ENCODE measurements around the gene RBFOX2. TPM values are rescaled to one million over a fixed set of nuclear protein-coding genes. Genes with fewer than 3 reads are reported as not detected.

RBFOX2 gene
- total and polyA plus RNA-seq, 2 donors (not counting 1 experiment from before 2014, with no cell fraction given): not detected

GRCh38 chr22:36008131-36008530 lies 20.5 kb downstream of the RBFOX2 start:
- ATAC-seq (ENCODE audit: low read depth) (no peak), DNase-seq (no peak)
- peaks cover 61% of the 10 kb centered on the region for H3K27me3 Mint-ChIP-seq
- Histone ChIP-seq H3K79me2 (ENCODE audit: control insufficient read depth, insufficient read depth, low read length) (no peaks in the 10 kb centered on the region), H3K9ac (ENCODE audit: low read length) (no peak overlapping the region), H3K36me3 (replicated peaks in 1 of 2; ENCODE audit: control extremely low read depth in 1 of 2, control insufficient read depth in 1 of 2, extremely low read depth in 1 of 2, insufficient read depth in 2 of 2, low read length in 1 of 2) (no peaks in the 10 kb centered on the region), H3K27me3 (replicated peaks in 1 of 4; ENCODE audit: control extremely low read depth in 1 of 4, control insufficient read depth in 3 of 4, insufficient read depth in 4 of 4, low read length in 3 of 4) (peaks cover 0 to 36% (median 18%) of the 10 kb centered on the region in 4 experiments), H2AFZ (ENCODE audit: insufficient read depth, low read depth, low read length, poor library complexity, severe bottlenecking) (no peak overlapping the region), H3K4me3 (ENCODE audit: control extremely low read depth in 1 of 5, extremely low read depth in 1 of 5, insufficient read depth in 1 of 5, low read depth in 2 of 5, low read length in 4 of 5) (no peak overlapping the region), H4K20me1 (ENCODE audit: control insufficient read depth, insufficient read depth, low read length, poor library complexity, severe bottlenecking) (no peaks in the 10 kb centered on the region), H3K9me3 (ENCODE audit: control extremely low read depth in 1 of 3, control insufficient read depth in 2 of 3, insufficient read depth in 1 of 3, low read length in 2 of 3) (no peaks in the 10 kb centered on the region), H3K4me1 (ENCODE audit: control insufficient read depth in 2 of 2, insufficient read depth in 2 of 2, low read length in 2 of 2) (no peaks in the 10 kb centered on the region), H3K27ac (ENCODE audit: low read length in 2 of 2) (no peak overlapping the region), H3K4me2 (replicated peaks; ENCODE audit: low read depth, low read length, poor library complexity, severe bottlenecking) (no peak overlapping the region)
- ChIA-PET CTCF (no interaction called here), POLR2A (no interaction called here)
- peaks cover 3% of the 10 kb centered on the region for H3K9me3 Mint-ChIP-seq (ENCODE audit: insufficient read depth)
- H3K4me3 Mint-ChIP-seq: no peak overlapping the region
- TF ChIP-seq, protein P1, sequence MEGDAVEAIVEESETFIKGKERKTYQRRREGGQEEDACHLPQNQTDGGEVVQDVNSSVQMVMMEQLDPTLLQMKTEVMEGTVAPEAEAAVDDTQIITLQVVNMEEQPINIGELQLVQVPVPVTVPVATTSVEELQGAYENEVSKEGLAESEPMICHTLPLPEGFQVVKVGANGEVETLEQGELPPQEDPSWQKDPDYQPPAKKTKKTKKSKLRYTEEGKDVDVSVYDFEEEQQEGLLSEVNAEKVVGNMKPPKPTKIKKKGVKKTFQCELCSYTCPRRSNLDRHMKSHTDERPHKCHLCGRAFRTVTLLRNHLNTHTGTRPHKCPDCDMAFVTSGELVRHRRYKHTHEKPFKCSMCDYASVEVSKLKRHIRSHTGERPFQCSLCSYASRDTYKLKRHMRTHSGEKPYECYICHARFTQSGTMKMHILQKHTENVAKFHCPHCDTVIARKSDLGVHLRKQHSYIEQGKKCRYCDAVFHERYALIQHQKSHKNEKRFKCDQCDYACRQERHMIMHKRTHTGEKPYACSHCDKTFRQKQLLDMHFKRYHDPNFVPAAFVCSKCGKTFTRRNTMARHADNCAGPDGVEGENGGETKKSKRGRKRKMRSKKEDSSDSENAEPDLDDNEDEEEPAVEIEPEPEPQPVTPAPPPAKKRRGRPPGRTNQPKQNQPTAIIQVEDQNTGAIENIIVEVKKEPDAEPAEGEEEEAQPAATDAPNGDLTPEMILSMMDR (IDR thresholded peaks at IDR 0.05): no peak
- no peak for TF ChIP-seq EZH2 (IDR thresholded peaks at IDR 0.05; ENCODE audit: borderline replicate concordance, insufficient read depth, low read depth, low read length, poor library complexity, severe bottlenecking)
- no peaks in the 10 kb centered on the region for H3K4me1 Mint-ChIP-seq
- intact Hi-C loops (cut with micrococcal nuclease): no loop called here
- H3K27ac Mint-ChIP-seq: no peak overlapping the region

DNA sequence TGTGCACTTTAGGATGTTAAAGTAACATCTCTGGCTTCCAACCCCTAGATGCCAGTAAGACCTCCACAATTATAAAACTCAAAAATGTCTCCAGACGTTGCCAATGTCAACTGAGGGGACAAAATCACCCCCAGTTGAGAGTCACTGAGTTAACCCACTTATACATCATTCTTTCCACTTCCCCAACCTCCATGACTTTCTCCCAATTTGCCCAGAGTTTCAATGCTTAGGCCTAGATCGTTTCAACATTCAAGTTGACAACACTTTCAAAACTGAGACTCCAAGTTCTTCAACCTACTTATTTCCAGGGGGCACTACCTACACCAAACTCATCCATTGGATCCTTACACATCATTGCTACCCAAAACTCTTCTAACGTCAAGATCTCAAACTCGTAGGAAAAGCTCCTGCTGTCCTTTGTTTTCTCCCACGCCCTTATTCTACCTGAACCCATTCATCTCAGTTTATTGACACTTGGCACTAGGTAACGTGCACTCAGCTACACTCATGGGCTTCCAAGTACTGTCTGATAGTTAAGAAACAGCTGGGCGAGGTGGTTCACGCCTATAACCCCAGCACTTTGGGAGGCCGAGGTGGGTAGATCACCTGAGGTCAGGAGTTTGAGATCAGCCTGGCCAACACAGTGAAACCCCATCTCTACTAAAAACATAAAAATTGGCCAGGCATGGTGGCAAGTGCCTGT lies 24.5 kb downstream of the RBFOX2 start:
- ATAC-seq (ENCODE audit: low read depth): no peak
- intact Hi-C loops (cut with micrococcal nuclease): no loop called here
- TF ChIP-seq, protein P1 (IDR thresholded peaks at IDR 0.05): no peak
- no peak for TF ChIP-seq EZH2 (IDR thresholded peaks at IDR 0.05; ENCODE audit: borderline replicate concordance, insufficient read depth, low read depth, low read length, poor library complexity, severe bottlenecking)
- 87% methylated on average over 7 of the region's 9 CpGs for WGBS (ENCODE audit: insufficient coverage)
- no peak overlapping the region for H3K9ac ChIP-seq (ENCODE audit: low read length)
- H3K27ac Mint-ChIP-seq: no peak overlapping the region
- H3K4me1 ChIP-seq (ENCODE audit: control insufficient read depth in 2 of 2, insufficient read depth in 2 of 2, low read length in 2 of 2): no peaks in the 10 kb centered on the region
- no peaks in the 10 kb centered on the region for H3K9me3 ChIP-seq (ENCODE audit: control extremely low read depth in 1 of 3, control insufficient read depth in 2 of 3, insufficient read depth in 1 of 3, low read length in 2 of 3)
- ChIA-PET POLR2A (no interaction called here), CTCF (interaction anchor here (1.7 kb wide), 1 partner anchor 10 kb away, joined by 3 read pairs; no protein-coding TSS in a partner anchor)
- no peak overlapping the region for H3K4me3 ChIP-seq (ENCODE audit: control extremely low read depth in 1 of 5, extremely low read depth in 1 of 5, insufficient read depth in 1 of 5, low read depth in 2 of 5, low read length in 4 of 5)
- H3K27me3 Mint-ChIP-seq: peaks cover 48% of the 10 kb centered on the region
- H2AFZ ChIP-seq (ENCODE audit: insufficient read depth, low read depth, low read length, poor library complexity, severe bottlenecking): no peak overlapping the region
- H3K27ac ChIP-seq (ENCODE audit: low read length in 2 of 2): no peak overlapping the region
- H3K27me3 ChIP-seq (replicated peaks in 1 of 4; ENCODE audit: control extremely low read depth in 1 of 4, control insufficient read depth in 3 of 4, insufficient read depth in 4 of 4, low read length in 3 of 4): peaks cover 0 to 11% (median 8%) of the 10 kb centered on the region in 4 experiments
- DNase-seq: no peak
- no peaks in the 10 kb centered on the region for H3K36me3 ChIP-seq (replicated peaks in 1 of 2; ENCODE audit: control extremely low read depth in 1 of 2, control insufficient read depth in 1 of 2, extremely low read depth in 1 of 2, insufficient read depth in 2 of 2, low read length in 1 of 2)
- H3K79me2 ChIP-seq (ENCODE audit: control insufficient read depth, insufficient read depth, low read length): no peaks in the 10 kb centered on the region
- peaks cover 3% of the 10 kb centered on the region for H3K9me3 Mint-ChIP-seq (ENCODE audit: insufficient read depth)
- no peaks in the 10 kb centered on the region for H3K4me1 Mint-ChIP-seq
- no peak overlapping the region for H3K4me3 Mint-ChIP-seq
- H3K4me2 ChIP-seq (replicated peaks; ENCODE audit: low read depth, low read length, poor library complexity, severe bottlenecking): no peak overlapping the region
- H4K20me1 ChIP-seq (ENCODE audit: control insufficient read depth, insufficient read depth, low read length, poor library complexity, severe bottlenecking): no peaks in the 10 kb centered on the region

Measured in B cell (primary cell).